K562 (cell line): ENCODE data around the gene HIP1R. TPM values are rescaled to one million over a fixed set of nuclear protein-coding genes. Genes with fewer than 3 reads are reported as not detected.

Source experiments
- ATF7 ChIP-seq: fragments of 450-650 bp; IDR thresholded peaks from 2 replicates; pipeline ENCODE4 v1.7.1; 2014; ENCODE audit warnings: mild to moderate bottlenecking, moderate library complexity
- ESRRA ChIP-seq: fragments of 450-650 bp; IDR thresholded peaks from 2 replicates; pipeline ENCODE4 v1.6.1; 2014; ENCODE audit warnings: low read depth, mild to moderate bottlenecking, moderate library complexity, borderline replicate concordance
- HLTF ChIP-seq: fragments of 450-650 bp; IDR thresholded peaks from 2 replicates; pipeline ENCODE4 v1.6.1; 2016
- HNRNPLL ChIP-seq: fragments of 200-400 bp; formaldehyde crosslinking; IDR thresholded peaks from 2 replicates; pipeline ENCODE4 v1.6.1; 2017; ENCODE audit warnings: low read length, low read depth, mild to moderate bottlenecking; ENCODE audit not compliant: poor library complexity, severe bottlenecking
- RHOXF2B ChIP-seq: fragments of 250-450 bp; sonication (Bioruptor Pico); conservative IDR thresholded peaks from 2 replicates; pipeline ENCODE4 v1.5.1; 2021
- SNIP1 ChIP-seq: fragments of 450-650 bp; IDR thresholded peaks from 2 replicates; pipeline ENCODE4 v1.7.1; 2017; ENCODE audit warnings: low read depth, mild to moderate bottlenecking
- TARDBP ChIP-seq: fragments of 450-650 bp; IDR thresholded peaks from 2 replicates; pipeline ENCODE4 v1.6.1; 2016
- ZBTB7A ChIP-seq: IDR thresholded peaks from 2 replicates; pipeline ENCODE4 v1.6.1; 2011; ENCODE audit warnings: low read depth, mild to moderate bottlenecking, low read length, moderate library complexity, borderline replicate concordance; ENCODE audit not compliant: control insufficient read depth
- ZNF197 ChIP-seq: fragments of 200-800 bp; sonication (Bioruptor generic); IDR thresholded peaks from 2 replicates; pipeline ENCODE4 v1.6.1; 2016; ENCODE audit warnings: low read depth, missing genetic modification characterization, missing compliant biosample characterization
- polyA plus RNA-seq, 8 experiments: library from polyadenylated mRNA; depleted of rRNA in 4 of 8; stranded (reverse) in 5 of 8; unstranded in 3 of 8; fragments of >200 nt; fragmentation: Nextera tagmentation in 2 of 8; fragmentation: Illumina TruSeq in 1 of 8; extraction: Ambion mirVana in 2 of 8; extraction: Trizol in 1 of 8; gene quantifications; 2 replicates each; pipeline versions ENCODE4 v1.2.1 to v1.2.3, GENCODE V29; 2011 to 2014; ENCODE audit warnings: inconsistent platforms in 1 of 8, missing spikeins in 1 of 8
- total RNA-seq, 7 experiments: library from RNA; depleted of rRNA in 6 of 7; stranded (reverse); fragments of >200 nt in 6 of 7; fragmentation: Illumina TruSeq in 2 of 7; extraction: Trizol in 2 of 7; gene quantifications; 2 replicates each; pipeline versions ENCODE4 v1.2.1 to v1.2.3, GENCODE V29; 2011 to 2021; ENCODE audit warnings: low replicate concordance in 1 of 7
- TF ChIP-seq, protein P1 (sequence below): fragments of 450-650 bp; IDR thresholded peaks from 2 replicates; pipeline ENCODE4 v1.6.1; 2016; ENCODE audit warnings: mild to moderate bottlenecking, moderate library complexity
- TF ChIP-seq, protein P2 (sequence below), 2 experiments: fragments of 450-650 bp; conservative IDR thresholded peaks; 2 replicates each; pipeline ENCODE4 v1.6.1; 2017; ENCODE audit warnings: mild to moderate bottlenecking in 2 of 2, moderate library complexity in 2 of 2
- TF ChIP-seq, protein P3 (sequence below): fragments of 250-450 bp; sonication (Bioruptor Pico); IDR thresholded peaks from 2 replicates; pipeline ENCODE4 v1.4.0; 2020; ENCODE audit warnings: borderline replicate concordance

Gene HIP1R
- total and polyA plus RNA-seq, 9 of the 15 experiments (the other 6 are each of a cell fraction or from before 2014, with no cell fraction given), result 0.15 to 31.0 (median 14.2) TPM

DNA sequence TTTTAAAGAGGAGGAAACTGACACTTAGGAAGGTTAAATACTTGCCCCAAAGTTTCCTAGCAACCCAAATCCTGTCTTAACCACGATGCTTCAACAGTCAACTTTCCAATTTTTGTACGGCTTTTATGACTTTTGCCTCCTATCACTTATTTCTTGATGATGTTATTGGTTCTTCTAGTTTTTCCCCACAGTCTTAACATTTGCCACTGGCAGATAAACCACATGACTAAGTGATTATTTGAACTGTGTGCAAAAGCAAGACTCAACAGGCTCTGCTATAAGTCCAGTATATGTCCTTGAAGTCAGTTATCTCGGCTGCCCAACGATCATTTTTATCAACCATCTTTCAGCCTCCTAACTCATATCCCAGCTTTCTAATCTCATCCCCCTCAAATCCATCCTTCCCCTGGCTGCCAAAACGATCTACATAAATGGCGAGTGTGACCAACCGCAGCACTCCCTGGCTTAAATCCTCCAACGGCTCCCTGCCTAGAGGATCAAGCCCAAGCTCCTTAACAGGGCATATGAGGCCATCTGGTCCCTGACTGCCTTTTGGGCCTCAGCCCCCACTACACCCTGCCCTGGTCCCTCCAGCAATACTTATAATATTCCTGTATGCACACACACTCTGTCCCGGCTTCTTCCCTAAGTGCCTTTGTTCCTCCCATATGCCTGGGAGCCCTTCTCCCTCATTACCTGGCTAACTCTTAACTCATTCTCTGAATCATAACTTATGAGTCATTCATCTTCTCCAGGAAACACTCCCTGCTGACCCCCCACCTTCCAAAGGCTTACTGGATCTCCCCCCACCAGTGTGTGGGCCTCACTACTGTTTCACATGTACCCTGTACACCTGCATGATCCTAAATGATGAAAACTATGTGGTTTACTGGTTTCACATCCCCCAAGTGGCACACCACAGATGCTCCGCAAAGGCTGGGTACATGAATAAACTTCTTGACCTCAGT is 51.9 kb downstream of the HIP1R start (continued):
- TF ChIP-seq, protein P1, sequence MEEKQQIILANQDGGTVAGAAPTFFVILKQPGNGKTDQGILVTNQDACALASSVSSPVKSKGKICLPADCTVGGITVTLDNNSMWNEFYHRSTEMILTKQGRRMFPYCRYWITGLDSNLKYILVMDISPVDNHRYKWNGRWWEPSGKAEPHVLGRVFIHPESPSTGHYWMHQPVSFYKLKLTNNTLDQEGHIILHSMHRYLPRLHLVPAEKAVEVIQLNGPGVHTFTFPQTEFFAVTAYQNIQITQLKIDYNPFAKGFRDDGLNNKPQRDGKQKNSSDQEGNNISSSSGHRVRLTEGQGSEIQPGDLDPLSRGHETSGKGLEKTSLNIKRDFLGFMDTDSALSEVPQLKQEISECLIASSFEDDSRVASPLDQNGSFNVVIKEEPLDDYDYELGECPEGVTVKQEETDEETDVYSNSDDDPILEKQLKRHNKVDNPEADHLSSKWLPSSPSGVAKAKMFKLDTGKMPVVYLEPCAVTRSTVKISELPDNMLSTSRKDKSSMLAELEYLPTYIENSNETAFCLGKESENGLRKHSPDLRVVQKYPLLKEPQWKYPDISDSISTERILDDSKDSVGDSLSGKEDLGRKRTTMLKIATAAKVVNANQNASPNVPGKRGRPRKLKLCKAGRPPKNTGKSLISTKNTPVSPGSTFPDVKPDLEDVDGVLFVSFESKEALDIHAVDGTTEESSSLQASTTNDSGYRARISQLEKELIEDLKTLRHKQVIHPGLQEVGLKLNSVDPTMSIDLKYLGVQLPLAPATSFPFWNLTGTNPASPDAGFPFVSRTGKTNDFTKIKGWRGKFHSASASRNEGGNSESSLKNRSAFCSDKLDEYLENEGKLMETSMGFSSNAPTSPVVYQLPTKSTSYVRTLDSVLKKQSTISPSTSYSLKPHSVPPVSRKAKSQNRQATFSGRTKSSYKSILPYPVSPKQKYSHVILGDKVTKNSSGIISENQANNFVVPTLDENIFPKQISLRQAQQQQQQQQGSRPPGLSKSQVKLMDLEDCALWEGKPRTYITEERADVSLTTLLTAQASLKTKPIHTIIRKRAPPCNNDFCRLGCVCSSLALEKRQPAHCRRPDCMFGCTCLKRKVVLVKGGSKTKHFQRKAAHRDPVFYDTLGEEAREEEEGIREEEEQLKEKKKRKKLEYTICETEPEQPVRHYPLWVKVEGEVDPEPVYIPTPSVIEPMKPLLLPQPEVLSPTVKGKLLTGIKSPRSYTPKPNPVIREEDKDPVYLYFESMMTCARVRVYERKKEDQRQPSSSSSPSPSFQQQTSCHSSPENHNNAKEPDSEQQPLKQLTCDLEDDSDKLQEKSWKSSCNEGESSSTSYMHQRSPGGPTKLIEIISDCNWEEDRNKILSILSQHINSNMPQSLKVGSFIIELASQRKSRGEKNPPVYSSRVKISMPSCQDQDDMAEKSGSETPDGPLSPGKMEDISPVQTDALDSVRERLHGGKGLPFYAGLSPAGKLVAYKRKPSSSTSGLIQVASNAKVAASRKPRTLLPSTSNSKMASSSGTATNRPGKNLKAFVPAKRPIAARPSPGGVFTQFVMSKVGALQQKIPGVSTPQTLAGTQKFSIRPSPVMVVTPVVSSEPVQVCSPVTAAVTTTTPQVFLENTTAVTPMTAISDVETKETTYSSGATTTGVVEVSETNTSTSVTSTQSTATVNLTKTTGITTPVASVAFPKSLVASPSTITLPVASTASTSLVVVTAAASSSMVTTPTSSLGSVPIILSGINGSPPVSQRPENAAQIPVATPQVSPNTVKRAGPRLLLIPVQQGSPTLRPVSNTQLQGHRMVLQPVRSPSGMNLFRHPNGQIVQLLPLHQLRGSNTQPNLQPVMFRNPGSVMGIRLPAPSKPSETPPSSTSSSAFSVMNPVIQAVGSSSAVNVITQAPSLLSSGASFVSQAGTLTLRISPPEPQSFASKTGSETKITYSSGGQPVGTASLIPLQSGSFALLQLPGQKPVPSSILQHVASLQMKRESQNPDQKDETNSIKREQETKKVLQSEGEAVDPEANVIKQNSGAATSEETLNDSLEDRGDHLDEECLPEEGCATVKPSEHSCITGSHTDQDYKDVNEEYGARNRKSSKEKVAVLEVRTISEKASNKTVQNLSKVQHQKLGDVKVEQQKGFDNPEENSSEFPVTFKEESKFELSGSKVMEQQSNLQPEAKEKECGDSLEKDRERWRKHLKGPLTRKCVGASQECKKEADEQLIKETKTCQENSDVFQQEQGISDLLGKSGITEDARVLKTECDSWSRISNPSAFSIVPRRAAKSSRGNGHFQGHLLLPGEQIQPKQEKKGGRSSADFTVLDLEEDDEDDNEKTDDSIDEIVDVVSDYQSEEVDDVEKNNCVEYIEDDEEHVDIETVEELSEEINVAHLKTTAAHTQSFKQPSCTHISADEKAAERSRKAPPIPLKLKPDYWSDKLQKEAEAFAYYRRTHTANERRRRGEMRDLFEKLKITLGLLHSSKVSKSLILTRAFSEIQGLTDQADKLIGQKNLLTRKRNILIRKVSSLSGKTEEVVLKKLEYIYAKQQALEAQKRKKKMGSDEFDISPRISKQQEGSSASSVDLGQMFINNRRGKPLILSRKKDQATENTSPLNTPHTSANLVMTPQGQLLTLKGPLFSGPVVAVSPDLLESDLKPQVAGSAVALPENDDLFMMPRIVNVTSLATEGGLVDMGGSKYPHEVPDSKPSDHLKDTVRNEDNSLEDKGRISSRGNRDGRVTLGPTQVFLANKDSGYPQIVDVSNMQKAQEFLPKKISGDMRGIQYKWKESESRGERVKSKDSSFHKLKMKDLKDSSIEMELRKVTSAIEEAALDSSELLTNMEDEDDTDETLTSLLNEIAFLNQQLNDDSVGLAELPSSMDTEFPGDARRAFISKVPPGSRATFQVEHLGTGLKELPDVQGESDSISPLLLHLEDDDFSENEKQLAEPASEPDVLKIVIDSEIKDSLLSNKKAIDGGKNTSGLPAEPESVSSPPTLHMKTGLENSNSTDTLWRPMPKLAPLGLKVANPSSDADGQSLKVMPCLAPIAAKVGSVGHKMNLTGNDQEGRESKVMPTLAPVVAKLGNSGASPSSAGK, result peak; percentile 69
- TF ChIP-seq TARDBP (no peak; the same call in 1 of the 2 replicates), ZBTB7A (peak; percentile 70; the same call in 1 of the 2 replicates), ZNF197 (CRISPR knock-in tag) (peak; percentile 69), SNIP1 (no peak), RHOXF2B (CRISPR knock-in tag) (no peak), ESRRA (peak; percentile 84; the same call in 1 of the 2 replicates), HNRNPLL (no peak), HLTF (peak; percentile 37; the same call in 1 of the 2 replicates), ATF7 (peak; percentile 35; the same call in 1 of the 2 replicates)
- TF ChIP-seq, protein P2, sequence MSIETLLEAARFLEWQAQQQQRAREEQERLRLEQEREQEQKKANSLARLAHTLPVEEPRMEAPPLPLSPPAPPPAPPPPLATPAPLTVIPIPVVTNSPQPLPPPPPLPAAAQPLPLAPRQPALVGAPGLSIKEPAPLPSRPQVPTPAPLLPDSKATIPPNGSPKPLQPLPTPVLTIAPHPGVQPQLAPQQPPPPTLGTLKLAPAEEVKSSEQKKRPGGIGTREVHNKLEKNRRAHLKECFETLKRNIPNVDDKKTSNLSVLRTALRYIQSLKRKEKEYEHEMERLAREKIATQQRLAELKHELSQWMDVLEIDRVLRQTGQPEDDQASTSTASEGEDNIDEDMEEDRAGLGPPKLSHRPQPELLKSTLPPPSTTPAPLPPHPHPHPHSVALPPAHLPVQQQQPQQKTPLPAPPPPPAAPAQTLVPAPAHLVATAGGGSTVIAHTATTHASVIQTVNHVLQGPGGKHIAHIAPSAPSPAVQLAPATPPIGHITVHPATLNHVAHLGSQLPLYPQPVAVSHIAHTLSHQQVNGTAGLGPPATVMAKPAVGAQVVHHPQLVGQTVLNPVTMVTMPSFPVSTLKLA (conservative IDR thresholded peaks at IDR 0.05), result peak in 1 of 2 experiments; percentile 39; a peak in 1 of 4 replicates
- TF ChIP-seq, protein P3, sequence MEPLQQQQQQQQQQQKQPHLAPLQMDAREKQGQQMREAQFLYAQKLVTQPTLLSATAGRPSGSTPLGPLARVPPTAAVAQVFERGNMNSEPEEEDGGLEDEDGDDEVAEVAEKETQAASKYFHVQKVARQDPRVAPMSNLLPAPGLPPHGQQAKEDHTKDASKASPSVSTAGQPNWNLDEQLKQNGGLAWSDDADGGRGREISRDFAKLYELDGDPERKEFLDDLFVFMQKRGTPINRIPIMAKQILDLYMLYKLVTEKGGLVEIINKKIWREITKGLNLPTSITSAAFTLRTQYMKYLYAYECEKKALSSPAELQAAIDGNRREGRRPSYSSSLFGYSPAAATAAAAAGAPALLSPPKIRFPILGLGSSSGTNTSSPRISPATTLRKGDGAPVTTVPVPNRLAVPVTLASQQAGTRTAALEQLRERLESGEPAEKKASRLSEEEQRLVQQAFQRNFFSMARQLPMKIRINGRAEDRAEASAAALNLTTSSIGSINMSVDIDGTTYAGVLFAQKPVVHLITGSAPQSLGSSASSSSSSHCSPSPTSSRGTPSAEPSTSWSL (CRISPR knock-in tag), result no peak
